Spleen (tissue), 7 donors: ENCODE data around the gene CDC23.

Experiments used
- POLR2A ChIP-seq, 3 donors: fragments of 450-650 bp; IDR thresholded peaks; one replicate each; pipeline ENCODE4 v1.5.1; 2017; ENCODE audit warnings: antibody characterized with exemption in 3 of 3, mild to moderate bottlenecking in 1 of 3
- POLR2AphosphoS5 ChIP-seq, 3 donors: sonication (generic); formaldehyde crosslinking; IDR thresholded peaks; one replicate each; pipeline ENCODE4 v1.5.1; 2017; ENCODE audit warnings: antibody characterized with exemption in 3 of 3
- TF ChIP-seq, protein P1 (sequence below), 11 experiments: fragments of 200-600 bp in 7 of 11; fragments of 450-650 bp in 4 of 11; sonication (generic) in 4 of 11; IDR thresholded peaks in 8 of 11; conservative IDR thresholded peaks in 3 of 11; 1 replicate in 7 of 11; 2 replicates in 4 of 11; pipeline versions ENCODE4 v1.4.0 to v1.8.0; 2016 to 2021; ENCODE audit warnings: antibody characterized with exemption in 11 of 11, inconsistent platforms in 4 of 11, mild to moderate bottlenecking in 1 of 11
- donor health status: DM: no; HTN: no; CAD: no; lungs with moderate emphysema.
- donor health status: DM: no; HTN: no; CAD: no.
- donor health status: DM: no; HTN: no; CAD: no.

DNA sequence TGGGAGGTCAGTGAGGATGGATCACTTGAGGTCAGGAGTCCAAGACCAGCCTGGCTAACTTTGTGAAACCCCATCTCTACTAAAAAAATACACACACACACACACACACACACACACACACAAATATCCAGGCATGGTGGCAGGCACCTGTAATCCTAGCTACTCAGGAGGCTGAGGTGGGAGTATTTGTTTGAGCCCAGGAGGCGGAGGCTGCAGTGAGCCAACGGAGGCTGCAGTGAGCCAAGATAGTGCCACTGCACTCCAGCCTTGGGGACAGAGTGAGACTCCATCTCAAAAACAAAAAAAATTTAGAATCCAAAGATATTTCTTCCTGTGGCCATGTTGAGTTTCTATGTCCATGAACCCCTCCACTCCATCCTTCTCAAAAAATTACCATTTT, 21.5 kb upstream of the CDC23 start:
- TF ChIP-seq, protein P1, sequence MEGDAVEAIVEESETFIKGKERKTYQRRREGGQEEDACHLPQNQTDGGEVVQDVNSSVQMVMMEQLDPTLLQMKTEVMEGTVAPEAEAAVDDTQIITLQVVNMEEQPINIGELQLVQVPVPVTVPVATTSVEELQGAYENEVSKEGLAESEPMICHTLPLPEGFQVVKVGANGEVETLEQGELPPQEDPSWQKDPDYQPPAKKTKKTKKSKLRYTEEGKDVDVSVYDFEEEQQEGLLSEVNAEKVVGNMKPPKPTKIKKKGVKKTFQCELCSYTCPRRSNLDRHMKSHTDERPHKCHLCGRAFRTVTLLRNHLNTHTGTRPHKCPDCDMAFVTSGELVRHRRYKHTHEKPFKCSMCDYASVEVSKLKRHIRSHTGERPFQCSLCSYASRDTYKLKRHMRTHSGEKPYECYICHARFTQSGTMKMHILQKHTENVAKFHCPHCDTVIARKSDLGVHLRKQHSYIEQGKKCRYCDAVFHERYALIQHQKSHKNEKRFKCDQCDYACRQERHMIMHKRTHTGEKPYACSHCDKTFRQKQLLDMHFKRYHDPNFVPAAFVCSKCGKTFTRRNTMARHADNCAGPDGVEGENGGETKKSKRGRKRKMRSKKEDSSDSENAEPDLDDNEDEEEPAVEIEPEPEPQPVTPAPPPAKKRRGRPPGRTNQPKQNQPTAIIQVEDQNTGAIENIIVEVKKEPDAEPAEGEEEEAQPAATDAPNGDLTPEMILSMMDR (IDR thresholded peaks at IDR 0.05 in 8 of 11, conservative IDR thresholded peaks at IDR 0.05 in 3 of 11): no peak
- TF ChIP-seq POLR2A (IDR thresholded peaks at IDR 0.05) (no peak), POLR2AphosphoS5 (IDR thresholded peaks at IDR 0.05) (no peak)
